H9 (cell line): Measurements from ENCODE around the gene PNPLA2. TPM values are rescaled to one million over a fixed set of nuclear protein-coding genes. Genes with fewer than 3 reads are reported as not detected.

ENCODE experiments used
- DNase-seq: peaks from one replicate; pipeline ENCODE4 v3.0.0-alpha.2; 2017
- H2AFZ ChIP-seq: one replicate; pipeline ENCODE4 v1.6.1; 2013; ENCODE audit warnings: mild to moderate bottlenecking, low read length, control low read depth, moderate library complexity
- H2AK5ac ChIP-seq: 2 replicates; pipeline ENCODE4 v1.6.1; 2013; ENCODE audit warnings: low read length, control low read depth, mixed read lengths; ENCODE audit not compliant: insufficient read length
- H2BK120ac ChIP-seq: one replicate; pipeline ENCODE4 v1.6.1; 2013; ENCODE audit warnings: low read depth, mild to moderate bottlenecking, low read length, control low read depth, inconsistent platforms; ENCODE audit not compliant: poor library complexity, severe bottlenecking
- H2BK12ac ChIP-seq: 2 replicates; pipeline ENCODE4 v1.6.1; 2013; ENCODE audit warnings: low read length, control low read depth, mixed read lengths, low read depth; ENCODE audit not compliant: insufficient read length
- H2BK15ac ChIP-seq: 2 replicates; pipeline ENCODE4 v1.6.1; 2013; ENCODE audit warnings: low read depth, low read length, control low read depth
- H2BK20ac ChIP-seq: one replicate; pipeline ENCODE4 v1.6.1; 2013; ENCODE audit warnings: low read depth, mild to moderate bottlenecking, low read length, control low read depth, inconsistent platforms; ENCODE audit not compliant: poor library complexity, severe bottlenecking
- H2BK5ac ChIP-seq: 2 replicates; pipeline ENCODE4 v1.6.1; 2013; ENCODE audit warnings: low read length, control low read depth, mixed read lengths; ENCODE audit not compliant: insufficient read length
- H3K14ac ChIP-seq: 2 replicates; pipeline ENCODE4 v1.6.1; 2013; ENCODE audit warnings: low read length, control low read depth; ENCODE audit not compliant: insufficient read depth
- H3K18ac ChIP-seq: 2 replicates; pipeline ENCODE4 v1.6.1; 2013; ENCODE audit warnings: low read depth, mild to moderate bottlenecking, mixed read lengths, low read length, control low read depth; ENCODE audit not compliant: insufficient read length
- H3K23ac ChIP-seq: 2 replicates; pipeline ENCODE4 v1.6.1; 2013; ENCODE audit warnings: low read length, control low read depth, mixed read lengths, low read depth; ENCODE audit not compliant: insufficient read length
- H3K23me2 ChIP-seq: 2 replicates; pipeline ENCODE4 v1.6.1; 2013; ENCODE audit warnings: low read depth, mild to moderate bottlenecking, mixed read lengths, low read length, control low read depth; ENCODE audit not compliant: insufficient read length, poor library complexity, severe bottlenecking
- H3K27ac ChIP-seq: 2 replicates; pipeline ENCODE4 v1.5.1; 2013; ENCODE audit warnings: low read length, control low read depth, mixed read lengths, low read depth; ENCODE audit not compliant: insufficient read length
- H3K27me3 ChIP-seq: 2 replicates; pipeline ENCODE4 v1.6.1; 2013; ENCODE audit warnings: low read length, control low read depth, inconsistent platforms; ENCODE audit not compliant: insufficient read depth
- H3K4ac ChIP-seq: 2 replicates; pipeline ENCODE4 v1.6.1; 2013; ENCODE audit warnings: low read depth, mild to moderate bottlenecking, control low read depth, inconsistent platforms, low read length, moderate library complexity
- H3K4me1 ChIP-seq: 2 replicates; pipeline ENCODE4 v1.6.1; 2013; ENCODE audit warnings: low read length, control low read depth, inconsistent platforms; ENCODE audit not compliant: insufficient read depth
- H3K4me2 ChIP-seq: 2 replicates; pipeline ENCODE4 v1.6.1; 2013; ENCODE audit warnings: low read length, control low read depth, mixed read lengths; ENCODE audit not compliant: insufficient read length, insufficient read depth
- H3K56ac ChIP-seq: 2 replicates; pipeline ENCODE4 v1.6.1; 2013; ENCODE audit warnings: low read depth, mild to moderate bottlenecking, mixed read lengths, low read length, control low read depth; ENCODE audit not compliant: insufficient read length
- H3K79me1 ChIP-seq: 2 replicates; pipeline ENCODE4 v1.6.1; 2013; ENCODE audit warnings: low read depth, mild to moderate bottlenecking, moderate library complexity, low read length, control low read depth, inconsistent platforms; ENCODE audit not compliant: insufficient read depth, poor library complexity, severe bottlenecking
- H3K79me2 ChIP-seq: 2 replicates; pipeline ENCODE4 v1.6.1; 2013; ENCODE audit warnings: low read length, control low read depth, inconsistent platforms; ENCODE audit not compliant: insufficient read depth
- H3K9ac ChIP-seq: 2 replicates; pipeline ENCODE4 v1.6.1; 2013; ENCODE audit warnings: low read length, control low read depth, mixed read lengths; ENCODE audit not compliant: insufficient read length; ENCODE audit errors: extremely low read depth
- H3K9me3 ChIP-seq: one replicate; pipeline ENCODE4 v1.6.1; 2013; ENCODE audit warnings: low read depth, low read length, inconsistent platforms; ENCODE audit not compliant: control insufficient read depth
- H3T11ph ChIP-seq: one replicate; pipeline ENCODE4 v1.6.1; 2013; ENCODE audit warnings: mild to moderate bottlenecking, low read length, control low read depth, inconsistent platforms
- H4K20me1 ChIP-seq: one replicate; pipeline ENCODE4 v1.6.1; 2013; ENCODE audit not compliant: control insufficient read depth, insufficient read length, insufficient read depth
- H4K5ac ChIP-seq: 2 replicates; pipeline ENCODE4 v1.6.1; 2013; ENCODE audit warnings: low read depth, mild to moderate bottlenecking, mixed read lengths, low read length, control low read depth; ENCODE audit not compliant: insufficient read length
- H4K8ac ChIP-seq: replicated peaks from 2 replicates; pipeline ENCODE4 v1.6.1; 2013; ENCODE audit warnings: low read length, control low read depth, mixed read lengths, low read depth; ENCODE audit not compliant: insufficient read length
- H4K91ac ChIP-seq: 2 replicates; pipeline ENCODE4 v1.6.1; 2013; ENCODE audit warnings: low read depth, mild to moderate bottlenecking, moderate library complexity, mixed read lengths, low read length, control low read depth; ENCODE audit not compliant: insufficient read length
- H3K27ac Mint-ChIP-seq, 3 experiments: 2 replicates in 2 of 3; 3 replicates in 1 of 3; pipeline ENCODE4 v1.8.0; 2020 to 2021; ENCODE audit warnings: mixed read lengths in 3 of 3, mild to moderate bottlenecking in 1 of 3, moderate library complexity in 1 of 3
- H3K27me3 Mint-ChIP-seq: 2 replicates; pipeline ENCODE4 v1.8.0; 2021; ENCODE audit warnings: low read depth, mild to moderate bottlenecking, moderate library complexity, mixed read lengths
- H3K36me3 Mint-ChIP-seq, 3 experiments: 2 replicates in 2 of 3; 3 replicates in 1 of 3; pipeline ENCODE4 v1.8.0; 2020 to 2021; ENCODE audit warnings: low read depth in 3 of 3, mixed read lengths in 3 of 3; ENCODE audit not compliant: insufficient read depth in 1 of 3
- H3K4me1 Mint-ChIP-seq, 2 experiments: 2 replicates each; pipeline ENCODE4 v1.8.0; 2020; ENCODE audit warnings: mixed read lengths in 2 of 2
- H3K4me3 Mint-ChIP-seq, 2 experiments: 2 replicates in 1 of 2; 3 replicates in 1 of 2; pipeline ENCODE4 v1.8.0; 2020 to 2021; ENCODE audit warnings: mild to moderate bottlenecking in 2 of 2, mixed read lengths in 2 of 2, moderate library complexity in 1 of 2
- H3K9me3 Mint-ChIP-seq, 2 experiments: 2 replicates in 1 of 2; 3 replicates in 1 of 2; pipeline ENCODE4 v1.8.0; 2020; ENCODE audit warnings: mild to moderate bottlenecking in 2 of 2, mixed read lengths in 2 of 2, moderate library complexity in 1 of 2
- CTCF ChIP-seq: fragments of 200-600 bp; sonication (generic); conservative IDR thresholded peaks from 3 replicates; pipeline ENCODE4 v1.8.0; 2021; ENCODE audit warnings: antibody characterized with exemption, mild to moderate bottlenecking
- WGBS: extraction: QIAGEN DNeasy Blood & Tissue Kit; methylation state at CpG from one replicate; pipeline ENCODE4 v1.1.7; 2013; ENCODE audit warnings: missing lambda C conversion rate, low lambda C conversion rate, mixed read lengths; ENCODE audit not compliant: insufficient read length; ENCODE audit errors: extremely low coverage; 5-methylcytosine and 5-hydroxymethylcytosine counted together
- total RNA-seq: library from RNA; stranded (reverse); gene quantifications from 2 replicates; pipeline ENCODE4 v1.2.1, GENCODE V29; 2021

The PNPLA2 gene
- total RNA-seq, 1 experiment from 2014 or later, result 67.3 TPM

GRCh38 chr11:811446-812245 lies 7.1 kb upstream of the PNPLA2 start:
- peak overlapping the region; percentile 57 for H3K4me2 ChIP-seq
- no peak overlapping the region for H4K5ac ChIP-seq
- no peak overlapping the region for H2AFZ ChIP-seq
- Mint-ChIP-seq H3K4me1 (peaks cover 15 to 32% of the 10 kb centered on the region in 2 experiments), H3K9me3 (no peaks in the 10 kb centered on the region), H3K27ac (peak overlapping the region; percentile 22 to 88 (median 75); a peak in 4 of 7 replicates), H3K27me3 (no peaks in the 10 kb centered on the region; the same call in 1 of the 2 replicates), H3K36me3 (peaks cover 29 to 40% (median 31%) of the 10 kb centered on the region in 3 experiments), H3K4me3 (peak overlapping the region; percentile 91 to 96)
- H3K23ac ChIP-seq, result no peak overlapping the region
- no peak overlapping the region for H2BK5ac ChIP-seq
- H3T11ph ChIP-seq, result no peak overlapping the region
- peaks cover 9% of the 10 kb centered on the region for H3K79me1 ChIP-seq
- no peak overlapping the region for H2BK120ac ChIP-seq
- no peak overlapping the region for H3K14ac ChIP-seq
- H3K79me2 ChIP-seq, result peaks cover 10% of the 10 kb centered on the region; the same call in 1 of the 2 replicates
- H2BK12ac ChIP-seq, result no peak overlapping the region
- no peak overlapping the region for H3K4ac ChIP-seq
- no peaks in the 10 kb centered on the region for H4K20me1 ChIP-seq
- no peak overlapping the region for H2BK15ac ChIP-seq
- DNase-seq, result no peak
- no peaks in the 10 kb centered on the region for H3K27me3 ChIP-seq
- H3K4me1 ChIP-seq, result no peaks in the 10 kb centered on the region
- no peak overlapping the region for H2AK5ac ChIP-seq
- no peak for TF ChIP-seq CTCF
- no peak overlapping the region for H4K8ac ChIP-seq
- no CpG with 5 or more reads among the region's 14 CpGs for WGBS
- H4K91ac ChIP-seq, result no peak overlapping the region
- peak overlapping the region; percentile 61 for H3K9ac ChIP-seq
- no peak overlapping the region for H3K18ac ChIP-seq
- H3K27ac ChIP-seq, result no peak overlapping the region
- H3K23me2 ChIP-seq, result peaks cover 12% of the 10 kb centered on the region
- H3K9me3 ChIP-seq, result no peaks in the 10 kb centered on the region
- H2BK20ac ChIP-seq, result no peak overlapping the region
- H3K56ac ChIP-seq, result no peak overlapping the region
